Hepatocyte (in vitro differentiated cells): Measurements from ENCODE around the gene ATXN1.

Experiments
- EZH2 ChIP-seq: fragments of 200-600 bp; sonication (generic); IDR thresholded peaks from 2 replicates; pipeline ENCODE4 v1.6.1; 2016; ENCODE audit warnings: antibody characterized with exemption, mild to moderate bottlenecking, borderline replicate concordance
- TF ChIP-seq, protein P1 (sequence below): fragments of 200-600 bp; sonication (generic); IDR thresholded peaks from 2 replicates; pipeline ENCODE4 v1.5.1; 2016; ENCODE audit warnings: antibody characterized with exemption, mild to moderate bottlenecking; ENCODE audit not compliant: poor library complexity

DNA sequence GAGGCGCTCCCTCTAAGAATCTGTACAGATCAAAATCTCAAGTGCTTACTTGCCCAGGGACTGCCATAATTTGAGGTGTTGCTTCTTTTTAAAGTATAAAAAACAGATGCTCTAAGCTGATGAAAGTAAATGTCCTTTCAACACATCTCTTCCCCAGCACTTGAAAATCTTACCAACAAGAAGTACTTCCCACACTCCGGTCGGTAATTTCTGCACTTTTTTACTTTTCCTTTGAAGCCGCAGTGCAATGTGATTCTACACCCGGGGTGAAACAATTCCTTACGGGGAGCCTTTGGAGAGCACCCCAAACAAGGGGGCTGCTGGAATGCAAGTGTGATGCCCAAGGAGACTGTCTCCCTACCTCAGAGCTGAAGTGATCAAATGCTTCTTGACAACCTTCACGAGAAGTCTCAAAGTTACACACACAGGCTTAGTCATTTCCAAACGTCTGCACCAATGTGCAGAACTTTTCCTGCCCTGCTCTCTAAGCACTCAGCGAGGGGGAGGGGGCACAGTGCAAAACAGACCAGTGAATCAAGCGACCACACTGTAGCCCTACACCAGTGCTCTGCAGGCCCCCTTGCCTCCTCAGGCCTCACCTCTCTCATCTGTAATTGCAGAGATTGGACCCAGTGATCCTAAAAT lies 56.7 kb downstream of the ATXN1 start:
- TF ChIP-seq, protein P1, sequence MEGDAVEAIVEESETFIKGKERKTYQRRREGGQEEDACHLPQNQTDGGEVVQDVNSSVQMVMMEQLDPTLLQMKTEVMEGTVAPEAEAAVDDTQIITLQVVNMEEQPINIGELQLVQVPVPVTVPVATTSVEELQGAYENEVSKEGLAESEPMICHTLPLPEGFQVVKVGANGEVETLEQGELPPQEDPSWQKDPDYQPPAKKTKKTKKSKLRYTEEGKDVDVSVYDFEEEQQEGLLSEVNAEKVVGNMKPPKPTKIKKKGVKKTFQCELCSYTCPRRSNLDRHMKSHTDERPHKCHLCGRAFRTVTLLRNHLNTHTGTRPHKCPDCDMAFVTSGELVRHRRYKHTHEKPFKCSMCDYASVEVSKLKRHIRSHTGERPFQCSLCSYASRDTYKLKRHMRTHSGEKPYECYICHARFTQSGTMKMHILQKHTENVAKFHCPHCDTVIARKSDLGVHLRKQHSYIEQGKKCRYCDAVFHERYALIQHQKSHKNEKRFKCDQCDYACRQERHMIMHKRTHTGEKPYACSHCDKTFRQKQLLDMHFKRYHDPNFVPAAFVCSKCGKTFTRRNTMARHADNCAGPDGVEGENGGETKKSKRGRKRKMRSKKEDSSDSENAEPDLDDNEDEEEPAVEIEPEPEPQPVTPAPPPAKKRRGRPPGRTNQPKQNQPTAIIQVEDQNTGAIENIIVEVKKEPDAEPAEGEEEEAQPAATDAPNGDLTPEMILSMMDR = no peak
- TF ChIP-seq EZH2 = no peak
